Measurements from ENCODE around the gene MFAP1. TPM values are rescaled to one million over a fixed set of nuclear protein-coding genes. Genes with fewer than 3 reads are reported as not detected.
A peak's percentile ranks its signal among the peaks of the same experiment; 100 is the strongest.

The MFAP1 gene
- total and polyA plus RNA-seq, 4 donors = 7.9 to 8.3 (median 8.1) TPM

GRCh38 chr15:43772624-43773023 is 51.9 kb downstream of the MFAP1 start:
- no peak overlapping the region for H3K27ac ChIP-seq (ENCODE audit: low read depth in 1 of 2, low read length in 2 of 2)
- no peaks in the 10 kb centered on the region for H3K27me3 ChIP-seq (ENCODE audit: control insufficient read depth in 4 of 4, insufficient read depth in 4 of 4, low read length in 3 of 4)
- no peak overlapping the region for H3K9ac ChIP-seq (ENCODE audit: low read depth in 1 of 2, low read length in 2 of 2)
- peaks cover 0 to 21% (median 10%) of the 10 kb centered on the region in 4 donors for H3K4me1 ChIP-seq (ENCODE audit: control insufficient read depth in 4 of 4, insufficient read depth in 4 of 4, low read length in 3 of 4)
- no peak for TF ChIP-seq NR2F2 (IDR thresholded peaks at IDR 0.05)
- no peak for TF ChIP-seq ATF3 (IDR thresholded peaks at IDR 0.05)
- TF ChIP-seq JUND (IDR thresholded peaks at IDR 0.05) = no peak
- no peak for TF ChIP-seq HNF4A (conservative IDR thresholded peaks at IDR 0.05)
- no peak for TF ChIP-seq RAD21 (IDR thresholded peaks at IDR 0.05)
- TF ChIP-seq TAF1 (conservative IDR thresholded peaks at IDR 0.05) = no peak
- peaks cover 12 to 60% (median 55%) of the 10 kb centered on the region in 4 donors for H3K36me3 ChIP-seq (ENCODE audit: control insufficient read depth in 4 of 4, insufficient read depth in 3 of 4, low read depth in 1 of 4, low read length in 3 of 4)
- H3K4me3 ChIP-seq (ENCODE audit: low read depth in 1 of 3, low read length in 3 of 3) = no peak overlapping the region
- no peaks in the 10 kb centered on the region for H3K9me3 ChIP-seq (ENCODE audit: control insufficient read depth in 4 of 4, low read length in 3 of 4)
- DNase-seq (ENCODE audit: low spot score) = no peak

- no peak overlapping the region for H3K27ac ChIP-seq (ENCODE audit: low read depth in 1 of 2, low read length in 2 of 2)
- no peak overlapping the region for H3K9ac ChIP-seq (ENCODE audit: low read depth in 1 of 2, low read length in 2 of 2)
- H3K4me1 ChIP-seq (ENCODE audit: control insufficient read depth in 4 of 4, insufficient read depth in 4 of 4, low read length in 3 of 4) = peaks cover 0 to 18% (median 9%) of the 10 kb centered on the region in 4 donors
- peaks cover 13 to 67% (median 62%) of the 10 kb centered on the region in 4 donors for H3K36me3 ChIP-seq (ENCODE audit: control insufficient read depth in 4 of 4, insufficient read depth in 3 of 4, low read depth in 1 of 4, low read length in 3 of 4)
- H3K9me3 ChIP-seq (ENCODE audit: control insufficient read depth in 4 of 4, low read length in 3 of 4) = no peaks in the 10 kb centered on the region
- no peak for DNase-seq (ENCODE audit: low spot score)
- no peak overlapping the region for H3K4me3 ChIP-seq (ENCODE audit: low read depth in 1 of 3, low read length in 3 of 3)
- 70% methylated on average over 2 of the region's 2 CpGs for WGBS
- H3K27me3 ChIP-seq (ENCODE audit: control insufficient read depth in 4 of 4, insufficient read depth in 4 of 4, low read length in 3 of 4) = no peaks in the 10 kb centered on the region
- TF ChIP-seq TAF1 (conservative IDR thresholded peaks at IDR 0.05) (no peak), HNF4A (conservative IDR thresholded peaks at IDR 0.05) (no peak), NR2F2 (IDR thresholded peaks at IDR 0.05) (no peak), ZBTB33 (IDR thresholded peaks at IDR 0.05) (no peak), RAD21 (IDR thresholded peaks at IDR 0.05) (no peak), GABPA (IDR thresholded peaks at IDR 0.05 in 1 of 2, conservative IDR thresholded peaks at IDR 0.05 in 1 of 2) (no peak), REST (IDR thresholded peaks at IDR 0.05) (no peak), YY1 (IDR thresholded peaks at IDR 0.05) (no peak), JUND (IDR thresholded peaks at IDR 0.05) (no peak)
Observed at GRCh38 chr15:43771816-43772215, 52.7 kb downstream of the MFAP1 start.

- Histone ChIP-seq H3K4me3 (ENCODE audit: low read depth in 1 of 3, low read length in 3 of 3) (no peak overlapping the region), H3K9ac (ENCODE audit: low read depth in 1 of 2, low read length in 2 of 2) (no peak overlapping the region), H3K36me3 (ENCODE audit: control insufficient read depth in 4 of 4, insufficient read depth in 3 of 4, low read depth in 1 of 4, low read length in 3 of 4) (peaks cover 19 to 87% (median 82%) of the 10 kb centered on the region in 4 donors), H3K9me3 (ENCODE audit: control insufficient read depth in 4 of 4, low read length in 3 of 4) (no peaks in the 10 kb centered on the region), H3K27me3 (ENCODE audit: control insufficient read depth in 4 of 4, insufficient read depth in 4 of 4, low read length in 3 of 4) (no peaks in the 10 kb centered on the region), H3K27ac (ENCODE audit: low read depth in 1 of 2, low read length in 2 of 2) (no peak overlapping the region), H3K4me1 (ENCODE audit: control insufficient read depth in 4 of 4, insufficient read depth in 4 of 4, low read length in 3 of 4) (peaks cover 0 to 2% (median 0%) of the 10 kb centered on the region in 4 donors)
- peak; percentile 71 for DNase-seq (ENCODE audit: low spot score)
- peak; percentile 53 to 70 for TF ChIP-seq RAD21 (IDR thresholded peaks at IDR 0.05)
- TF ChIP-seq ATF3 (IDR thresholded peaks at IDR 0.05) = no peak
- TF ChIP-seq CTCF (IDR thresholded peaks at IDR 0.05; ENCODE audit: low read depth, low read length, missing input control) = peak; percentile 65
- WGBS = 69% methylated on average over 5 of the region's 5 CpGs
Observed at GRCh38 chr15:43769584-43770228, 54.8 kb downstream of the MFAP1 start.

Measured in liver (tissue), 9 donors.